D721Med (cell line): Measurements from ENCODE around the gene MARCHF7.

Source experiments
- DNase-seq: peaks from one replicate; pipeline ENCODE4 v3.0.0; 2011; ENCODE audit warnings: low spot score; ENCODE audit not compliant: insufficient read length
- FAIRE-seq: peaks from 2 replicates; lab custom pipeline; 2011; peaks lifted over from hg19 to GRCh38; lab: Jason Lieb, UNC
- TF ChIP-seq, protein P1 (sequence below): IDR thresholded peaks from 2 replicates; pipeline ENCODE4 v1.5.1; 2012; ENCODE audit warnings: mild to moderate bottlenecking, control low read depth; ENCODE audit not compliant: insufficient read depth; ENCODE audit errors: missing control alignments

The MARCHF7 gene

DNA sequence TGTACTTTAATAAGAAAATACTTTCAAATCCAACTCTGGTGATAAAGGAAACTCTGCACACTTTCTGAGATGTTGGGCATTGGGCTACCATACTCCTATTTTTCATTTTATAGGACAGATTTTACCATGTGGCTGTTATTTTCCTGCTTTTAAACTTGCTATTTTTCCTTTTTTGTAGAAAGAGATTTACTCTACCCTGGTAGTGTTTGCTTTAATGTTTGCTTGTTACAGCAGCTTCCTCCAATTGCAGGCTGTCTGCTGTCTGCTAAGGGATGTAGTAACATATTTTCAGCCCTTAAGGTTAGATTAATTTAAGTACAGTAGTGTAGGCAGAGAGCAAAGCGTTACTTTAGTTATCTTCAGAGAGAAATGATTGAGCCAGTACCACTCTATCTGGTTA lies 38.6 kb downstream of the MARCHF7 start:
- FAIRE-seq (no peak), DNase-seq (no peak)
- TF ChIP-seq, protein P1, sequence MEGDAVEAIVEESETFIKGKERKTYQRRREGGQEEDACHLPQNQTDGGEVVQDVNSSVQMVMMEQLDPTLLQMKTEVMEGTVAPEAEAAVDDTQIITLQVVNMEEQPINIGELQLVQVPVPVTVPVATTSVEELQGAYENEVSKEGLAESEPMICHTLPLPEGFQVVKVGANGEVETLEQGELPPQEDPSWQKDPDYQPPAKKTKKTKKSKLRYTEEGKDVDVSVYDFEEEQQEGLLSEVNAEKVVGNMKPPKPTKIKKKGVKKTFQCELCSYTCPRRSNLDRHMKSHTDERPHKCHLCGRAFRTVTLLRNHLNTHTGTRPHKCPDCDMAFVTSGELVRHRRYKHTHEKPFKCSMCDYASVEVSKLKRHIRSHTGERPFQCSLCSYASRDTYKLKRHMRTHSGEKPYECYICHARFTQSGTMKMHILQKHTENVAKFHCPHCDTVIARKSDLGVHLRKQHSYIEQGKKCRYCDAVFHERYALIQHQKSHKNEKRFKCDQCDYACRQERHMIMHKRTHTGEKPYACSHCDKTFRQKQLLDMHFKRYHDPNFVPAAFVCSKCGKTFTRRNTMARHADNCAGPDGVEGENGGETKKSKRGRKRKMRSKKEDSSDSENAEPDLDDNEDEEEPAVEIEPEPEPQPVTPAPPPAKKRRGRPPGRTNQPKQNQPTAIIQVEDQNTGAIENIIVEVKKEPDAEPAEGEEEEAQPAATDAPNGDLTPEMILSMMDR, result no peak

DNA sequence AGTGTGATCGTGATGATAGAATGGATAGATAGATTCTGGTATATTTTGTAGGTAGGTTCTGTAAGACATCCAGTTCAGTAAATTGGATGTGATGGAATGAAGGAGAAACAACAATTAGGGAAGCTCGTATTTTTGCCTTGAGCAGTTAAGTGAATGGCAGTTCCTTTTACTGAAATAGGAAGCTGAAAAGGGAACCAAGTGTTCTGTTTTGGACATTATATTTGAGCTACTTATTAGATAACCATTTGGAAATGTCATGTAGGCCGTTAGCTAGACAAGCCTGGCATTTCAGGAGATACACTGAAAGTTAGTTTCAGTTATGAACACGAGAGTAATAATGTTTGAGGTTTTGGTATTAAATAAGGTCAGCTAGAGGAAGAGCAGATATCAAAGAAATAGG lies 41.5 kb downstream of the MARCHF7 start:
- DNase-seq (no peak), FAIRE-seq (no peak)
- TF ChIP-seq, protein P1, result no peak

DNA sequence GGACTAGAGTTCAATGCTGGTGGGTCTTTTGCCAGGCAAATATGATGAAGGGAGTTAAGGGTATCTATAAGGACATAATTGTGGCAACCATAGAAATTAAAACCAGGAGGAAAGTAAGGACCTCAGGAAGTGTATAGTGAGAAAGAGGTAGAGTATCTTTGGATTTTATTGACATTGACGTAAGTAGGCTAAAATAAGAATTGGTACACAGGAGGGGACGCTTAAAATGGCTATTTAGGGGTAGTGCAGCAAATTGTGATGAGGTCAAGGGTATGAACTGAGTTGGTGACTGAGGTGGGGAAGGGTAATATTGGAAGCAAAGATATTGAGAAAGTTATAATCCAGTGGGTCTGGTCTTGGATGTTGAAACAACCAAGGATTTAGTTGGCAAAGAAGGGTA lies 42.7 kb downstream of the MARCHF7 start:
- FAIRE-seq, result no peak
- DNase-seq, result no peak
- TF ChIP-seq, protein P1, result no peak

DNA sequence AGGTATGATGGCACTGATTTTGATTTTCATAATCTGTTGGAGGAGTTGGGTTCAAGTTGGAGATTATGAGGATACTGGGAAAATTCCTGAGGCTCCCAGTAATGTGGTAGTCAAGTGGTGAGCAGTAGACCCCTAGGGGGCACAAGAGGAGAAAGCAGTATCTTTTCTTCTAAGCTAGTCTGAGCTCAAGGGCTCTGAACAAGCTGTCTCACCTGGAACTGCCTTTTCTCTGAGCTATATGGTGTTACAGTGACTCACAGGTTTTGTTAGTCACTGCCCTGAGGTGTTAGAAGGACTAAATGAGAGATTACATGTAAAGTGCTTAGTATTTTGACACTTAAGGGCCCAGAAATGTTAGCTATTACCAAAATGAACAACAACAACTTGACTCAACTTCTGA lies 43.5 kb downstream of the MARCHF7 start:
- DNase-seq, result no peak
- TF ChIP-seq, protein P1, result peak; percentile 27

DNA sequence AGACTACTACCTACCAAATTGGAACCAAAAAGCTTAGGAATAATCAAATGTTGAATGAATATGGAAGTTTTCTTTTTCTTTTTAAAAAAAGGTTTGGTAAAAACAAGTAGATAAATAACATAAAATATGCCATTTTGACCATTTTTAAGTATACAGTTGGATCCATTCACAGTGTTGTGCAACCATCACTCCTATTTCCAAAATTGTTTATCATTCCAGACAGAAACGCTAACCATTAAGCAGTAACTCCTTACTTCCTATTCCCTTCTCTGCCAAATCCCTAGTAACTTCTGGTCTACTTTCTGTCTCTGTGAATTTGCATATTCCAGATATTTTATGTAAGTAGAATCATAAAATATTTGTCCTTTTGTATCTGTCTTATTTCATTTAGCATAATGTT lies 45.9 kb downstream of the MARCHF7 start:
- FAIRE-seq (no peak), DNase-seq (no peak)
- TF ChIP-seq, protein P1, result no peak

More for the DNA sequence above, 43.5 kb downstream of the MARCHF7 start:
- FAIRE-seq, result no peak

DNA sequence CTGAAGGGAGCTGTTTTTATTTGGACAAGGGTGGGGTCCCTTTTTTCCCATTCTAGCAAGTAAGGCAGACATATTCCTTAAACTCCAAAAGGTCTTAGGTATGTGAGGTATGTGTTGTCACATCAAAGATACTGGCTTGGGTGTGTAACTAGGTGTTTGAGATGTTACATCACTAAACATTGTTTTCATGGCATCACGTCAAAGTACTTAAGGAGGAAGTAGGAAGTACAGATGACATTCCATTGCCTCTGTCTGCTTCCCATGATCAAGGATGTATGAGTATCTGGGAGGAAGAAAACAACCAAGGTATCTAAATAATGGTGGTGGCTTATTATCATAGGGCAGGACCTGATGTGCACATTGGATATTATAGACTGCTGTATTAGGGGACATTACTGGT lies 46.4 kb downstream of the MARCHF7 start:
- TF ChIP-seq, protein P1, result no peak
- no peak for DNase-seq
- peak; percentile 81 for FAIRE-seq

DNA sequence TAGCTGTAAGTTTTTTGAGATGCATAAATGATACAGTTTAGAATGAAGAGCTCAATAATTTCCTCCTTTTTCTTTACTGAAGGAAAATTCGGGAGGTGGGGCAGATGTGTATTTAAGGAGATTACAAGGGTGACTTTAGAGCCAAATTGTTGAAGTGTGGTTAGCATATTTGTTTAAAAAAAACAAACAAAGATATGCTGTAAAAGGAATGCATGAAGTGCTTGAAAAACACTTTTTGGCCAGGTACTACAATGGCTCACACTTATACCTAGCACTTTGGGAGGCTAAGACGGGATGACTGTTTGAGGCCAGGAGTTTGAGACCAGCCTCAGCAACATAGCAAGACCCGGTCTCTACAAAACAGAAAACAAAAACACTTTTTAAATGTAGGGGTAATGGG lies 47.3 kb downstream of the MARCHF7 start:
- TF ChIP-seq, protein P1, result no peak
- DNase-seq (no peak), FAIRE-seq (no peak)
